Measurements from ENCODE around the gene ABHD12B.

The ABHD12B gene

GRCh38 chr14:50871914-50872732 lies at the start of gene ABHD12B:
TSS of gene ABHD12B (plus strand) at chr14:50872053. CDS start at chr14:50872175, 122 bp downstream.
- no peak for DNase-seq (ENCODE audit: low spot score)

GRCh38 chr14:50822501-50823042 lies 49.3 kb upstream of the ABHD12B start:
- no peak for DNase-seq (ENCODE audit: low spot score)

GRCh38 chr14:50823051-50823761 lies 48.6 kb upstream of the ABHD12B start:
- no peak for DNase-seq (ENCODE audit: low spot score)

- no peak for DNase-seq (ENCODE audit: low spot score)
These were observed 47.9 kb upstream of the ABHD12B start for GRCh38 chr14:50823762-50824636.

GRCh38 chr14:50825307-50825706 lies 46.5 kb upstream of the ABHD12B start:
- no peak for DNase-seq (ENCODE audit: low spot score)

- no peak for DNase-seq (ENCODE audit: low spot score)
These were observed 45.2 kb upstream of the ABHD12B start for GRCh38 chr14:50826681-50827080.

GRCh38 chr14:50828721-50829488 lies 42.9 kb upstream of the ABHD12B start:
- no peak for DNase-seq (ENCODE audit: low spot score)

- no peak for DNase-seq (ENCODE audit: low spot score)
These were observed 42.3 kb upstream of the ABHD12B start for GRCh38 chr14:50829489-50830043.

- DNase-seq (ENCODE audit: low spot score), result peak; percentile 54
These were observed 41.6 kb upstream of the ABHD12B start for GRCh38 chr14:50830044-50830931.

- DNase-seq (ENCODE audit: low spot score), result peak; percentile 62
These were observed 40.7 kb upstream of the ABHD12B start, which contains the start of gene NIN for GRCh38 chr14:50830932-50831725. TSS of gene NIN (minus strand) at chr14:50831162. CDS start at chr14:50822056, 9,106 bp downstream.

GRCh38 chr14:50831726-50832168 lies 40.1 kb upstream of the ABHD12B start:
- DNase-seq (ENCODE audit: low spot score), result no peak

- DNase-seq (ENCODE audit: low spot score), result no peak
These were observed 38.8 kb upstream of the ABHD12B start for GRCh38 chr14:50832935-50833630.

GRCh38 chr14:50834802-50835276 lies 37.0 kb upstream of the ABHD12B start:
- no peak for DNase-seq (ENCODE audit: low spot score)

- peak; percentile 51 for DNase-seq (ENCODE audit: low spot score)
These were observed 36.6 kb upstream of the ABHD12B start for GRCh38 chr14:50835280-50835679.

GRCh38 chr14:50836515-50836914 lies 35.3 kb upstream of the ABHD12B start:
- no peak for DNase-seq (ENCODE audit: low spot score)

GRCh38 chr14:50837271-50837670 lies 34.6 kb upstream of the ABHD12B start:
- DNase-seq (ENCODE audit: low spot score), result no peak

- no peak for DNase-seq (ENCODE audit: low spot score)
These were observed 33.9 kb upstream of the ABHD12B start for GRCh38 chr14:50837850-50838470.

- DNase-seq (ENCODE audit: low spot score), result no peak
These were observed 32.8 kb upstream of the ABHD12B start for GRCh38 chr14:50839048-50839447.

Measured in CD4-positive, alpha-beta T cell treated with Interleukin-6 at 100 ng/mL for 8 hours (primary cell).